Activated CD8-positive, alpha-beta memory T cell treated with anti-CD3 and anti-CD28 coated beads, Interleukin-2, amount 50 U/mL, for 1 hour (primary cell): Measurements from ENCODE around the gene SLC7A8.

ENCODE experiments used
- DNase-seq: peaks from one replicate; pipeline ENCODE4 v3.0.0-alpha.2; 2020; ENCODE audit errors: extremely low read depth

Gene SLC7A8

DNA sequence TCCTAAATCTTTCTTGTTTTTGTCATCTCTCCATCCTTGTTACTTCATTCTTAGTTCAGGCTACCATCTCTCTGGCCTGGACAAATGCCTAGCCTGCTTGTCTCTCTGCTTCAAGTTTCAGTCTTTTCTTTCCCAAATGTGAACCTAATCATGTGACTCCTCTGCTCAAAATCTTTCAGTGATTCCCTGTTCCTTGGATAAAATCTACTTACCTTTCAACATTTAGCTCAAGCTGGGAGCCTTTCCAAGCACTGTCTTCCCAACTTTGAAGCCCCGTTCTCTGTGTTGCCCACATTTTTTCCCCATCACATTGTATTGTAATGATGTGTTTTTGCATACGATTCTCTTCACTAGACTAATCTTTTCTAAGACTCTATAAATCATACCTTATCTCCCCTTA, 24.7 kb downstream of the SLC7A8 start:
- DNase-seq, result no peak

DNA sequence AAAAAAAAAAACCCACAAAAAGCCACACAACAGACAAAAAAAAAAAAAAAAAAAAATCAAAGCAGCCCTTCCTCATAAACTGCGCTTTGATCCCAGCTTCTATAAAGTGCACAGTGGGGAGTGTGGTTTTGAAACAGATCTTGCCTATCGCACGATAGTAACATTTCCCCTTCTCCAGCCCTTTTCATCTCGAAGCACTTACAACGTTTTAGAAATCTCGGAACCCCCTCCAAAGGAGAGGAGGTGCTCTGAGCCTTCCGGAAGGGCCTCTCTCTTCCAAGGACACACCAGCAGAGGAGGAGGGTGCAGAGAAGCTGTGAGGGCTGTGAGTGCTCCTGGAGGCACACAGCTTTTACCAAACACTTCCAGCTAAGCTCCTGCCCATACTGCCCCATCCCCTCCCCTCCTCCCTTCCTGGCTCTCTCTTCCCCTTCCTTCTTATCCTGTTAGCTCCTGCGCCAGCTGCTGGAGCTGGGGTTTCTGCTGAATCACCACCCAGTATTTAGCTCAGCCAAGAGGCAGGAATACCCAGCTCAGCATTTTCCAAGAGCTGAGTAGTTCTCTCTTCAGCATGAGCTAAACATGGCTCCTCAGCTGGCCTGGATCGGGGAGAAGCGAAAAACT, 28.4 kb downstream of the SLC7A8 start:
- DNase-seq, result no peak

DNA sequence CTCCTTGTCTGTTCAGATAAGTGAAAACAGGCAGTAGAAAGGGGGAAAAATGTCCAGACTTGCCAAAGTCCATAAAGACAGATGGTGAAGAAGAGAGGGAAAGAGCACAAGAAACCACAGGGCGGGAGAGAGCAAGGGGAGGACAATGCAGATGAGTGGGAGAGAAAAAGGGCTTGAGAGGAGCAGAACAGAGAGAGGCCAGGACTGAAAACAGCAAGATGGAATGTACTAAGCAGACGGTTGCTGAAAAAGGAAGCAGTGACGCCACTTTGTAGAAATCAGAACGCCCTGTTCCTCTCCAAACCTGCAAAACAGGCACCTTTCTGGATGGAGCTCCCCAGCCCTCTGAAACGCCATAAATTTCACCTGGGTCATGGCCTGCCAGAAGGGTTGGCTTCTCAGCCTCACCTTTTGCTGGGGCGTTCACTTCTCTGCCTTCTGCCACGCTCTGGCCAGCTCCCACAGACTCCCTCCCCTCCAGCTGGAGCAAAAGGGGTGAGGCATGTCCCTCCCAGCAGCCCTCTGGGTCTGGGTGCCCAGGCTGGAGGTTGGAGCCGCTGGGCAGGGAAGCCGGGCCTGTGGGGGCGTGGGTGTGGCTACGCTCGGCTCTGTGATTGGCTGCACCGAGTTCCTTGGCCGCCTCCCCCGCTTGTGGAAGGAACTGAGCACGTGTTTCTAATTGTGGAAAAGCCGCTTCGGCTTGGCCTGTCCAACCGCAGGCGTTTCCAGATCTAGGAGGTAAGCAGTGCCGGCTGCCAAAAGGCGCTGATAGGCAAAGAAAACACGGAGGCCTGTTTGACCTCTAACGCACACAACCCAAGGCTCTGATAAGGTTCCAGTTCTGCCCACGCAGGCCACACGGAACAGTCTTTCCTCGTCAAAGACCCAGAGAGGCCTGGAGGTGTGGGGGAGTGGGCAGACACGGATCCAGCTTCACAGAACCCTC, 29.3 kb downstream of the SLC7A8 start:
- no peak for DNase-seq

DNA sequence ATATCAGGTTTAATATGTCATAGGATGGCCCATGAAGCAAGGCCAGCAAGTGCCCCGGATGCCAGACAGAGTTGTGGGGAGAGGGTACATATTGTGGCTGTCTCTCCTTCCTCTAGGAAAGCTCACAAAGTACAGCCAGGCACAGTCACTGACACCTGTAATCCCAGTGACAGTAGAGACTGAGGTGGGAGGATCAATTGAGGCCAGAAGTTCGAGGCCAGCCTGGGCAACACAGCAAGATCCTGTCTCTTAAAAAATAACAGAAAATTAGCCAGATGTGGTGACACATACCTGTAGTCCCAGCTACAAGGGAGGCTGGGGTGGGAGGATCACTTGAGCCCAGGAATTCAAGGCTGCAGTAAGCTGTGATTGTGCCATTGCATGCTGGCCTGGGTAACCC, 32.1 kb downstream of the SLC7A8 start:
- DNase-seq, result no peak

DNA sequence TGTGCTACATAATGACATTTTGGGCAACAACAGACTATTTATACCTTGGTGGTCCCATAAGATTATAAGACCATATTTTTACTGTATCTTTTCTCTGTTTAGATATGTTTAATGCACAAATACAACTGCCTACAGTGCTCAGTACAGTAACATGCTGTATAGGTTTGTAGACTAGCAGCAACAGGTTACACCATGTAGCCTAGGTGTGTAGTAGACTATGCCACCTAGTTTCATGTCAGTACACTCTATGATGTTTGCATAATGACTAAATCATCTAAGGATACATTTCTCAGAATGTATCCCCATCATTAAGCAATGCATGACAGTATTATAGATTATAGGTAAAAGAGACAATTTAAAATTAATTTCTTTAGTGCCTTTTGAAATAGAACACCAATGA, 33.7 kb downstream of the SLC7A8 start:
- no peak for DNase-seq

DNA sequence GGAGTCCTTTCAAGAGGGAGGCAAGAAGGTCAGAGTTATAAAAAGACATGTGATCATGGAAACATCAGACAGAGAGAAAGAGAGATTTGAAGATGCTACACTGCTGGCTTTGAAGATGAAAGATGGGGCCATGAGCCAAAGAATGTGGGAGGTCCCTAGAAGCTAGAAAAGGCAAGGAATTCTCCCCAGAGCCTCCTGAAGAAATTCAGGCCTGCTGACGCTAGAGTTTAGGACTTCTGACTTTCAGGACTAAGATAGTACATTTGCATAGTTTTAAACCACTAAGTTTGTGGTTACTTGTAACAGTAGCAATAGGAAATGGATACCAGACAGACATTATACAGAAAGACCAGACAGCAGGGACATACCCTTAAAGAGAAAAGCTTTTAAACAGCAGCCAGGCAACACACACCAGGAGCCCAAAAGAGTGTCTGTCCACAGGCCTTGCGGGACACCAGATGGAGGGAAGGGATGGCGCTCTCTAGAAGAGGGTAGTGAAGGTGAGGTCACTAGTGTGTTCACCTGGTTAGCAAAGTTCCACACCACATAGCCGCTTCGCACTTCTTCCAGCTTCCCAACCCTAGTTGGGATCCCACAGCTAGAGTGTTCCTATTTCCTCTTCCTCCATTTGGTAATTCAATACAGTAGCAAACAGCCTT, 34.7 kb downstream of the SLC7A8 start:
- DNase-seq, result no peak

DNA sequence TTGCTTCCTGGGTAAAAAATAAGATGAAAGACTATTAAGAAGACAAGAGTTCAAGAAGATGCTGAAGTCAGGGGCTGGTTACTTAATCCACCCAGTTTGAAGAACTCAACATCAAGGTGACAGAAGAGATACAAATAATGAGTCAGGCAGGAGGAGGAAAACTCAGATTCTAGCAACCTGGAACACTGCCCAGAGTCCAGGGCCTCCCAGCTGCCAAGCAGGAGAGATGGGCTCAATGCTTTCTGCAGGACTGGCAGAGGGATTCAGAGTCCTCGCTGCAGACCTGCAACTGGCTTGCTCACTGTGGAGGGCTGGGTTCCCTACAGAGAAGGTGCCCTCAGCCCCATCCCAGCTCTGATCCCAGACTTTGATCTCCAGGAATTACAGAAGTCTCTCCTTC, 35.8 kb downstream of the SLC7A8 start:
- no peak for DNase-seq

DNA sequence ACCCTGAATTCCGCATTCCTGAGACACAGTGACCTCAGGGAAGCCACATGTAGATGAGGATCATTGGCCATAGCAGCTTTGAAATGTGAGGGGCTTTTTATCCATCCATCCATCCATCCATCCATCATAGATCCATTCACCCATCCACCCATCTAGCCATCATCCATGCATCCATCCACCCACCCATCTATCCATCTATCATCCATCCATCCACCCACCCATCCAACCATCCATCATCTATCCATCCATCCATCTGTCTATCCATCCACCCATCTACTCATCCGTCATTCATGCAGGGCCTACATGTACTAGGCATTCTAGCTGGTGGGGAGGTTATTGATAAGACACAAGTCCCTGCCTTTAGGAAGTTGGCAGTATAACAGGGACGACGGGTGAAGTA, 36.5 kb downstream of the SLC7A8 start:
- DNase-seq, result no peak

DNA sequence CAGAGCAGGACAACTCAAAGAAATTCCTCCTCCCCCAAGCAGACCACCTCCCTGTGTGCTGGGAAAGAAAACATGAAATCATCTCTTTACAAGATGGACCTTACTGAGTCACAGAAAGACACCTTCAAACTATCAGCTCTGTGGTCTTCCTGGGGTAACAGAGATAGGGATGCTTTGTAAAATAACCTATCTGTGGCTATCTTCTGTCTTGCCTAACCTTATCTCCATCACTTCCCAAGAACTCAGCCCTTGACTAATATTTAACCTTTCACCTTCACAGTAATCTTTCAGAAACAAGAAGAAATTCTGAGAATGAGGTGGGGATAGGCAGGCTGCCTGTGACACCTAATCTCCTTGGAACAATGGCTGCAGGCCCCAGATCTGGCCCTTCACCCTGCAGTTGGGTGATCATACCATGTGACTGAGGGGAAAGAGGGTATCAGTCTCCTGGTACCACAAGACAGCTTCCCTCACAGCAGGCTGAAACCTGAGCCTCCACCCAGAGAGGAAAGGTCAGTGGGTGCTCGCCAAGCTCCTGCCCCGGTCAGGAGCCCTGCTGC, 37.0 kb downstream of the SLC7A8 start:
- no peak for DNase-seq

DNA sequence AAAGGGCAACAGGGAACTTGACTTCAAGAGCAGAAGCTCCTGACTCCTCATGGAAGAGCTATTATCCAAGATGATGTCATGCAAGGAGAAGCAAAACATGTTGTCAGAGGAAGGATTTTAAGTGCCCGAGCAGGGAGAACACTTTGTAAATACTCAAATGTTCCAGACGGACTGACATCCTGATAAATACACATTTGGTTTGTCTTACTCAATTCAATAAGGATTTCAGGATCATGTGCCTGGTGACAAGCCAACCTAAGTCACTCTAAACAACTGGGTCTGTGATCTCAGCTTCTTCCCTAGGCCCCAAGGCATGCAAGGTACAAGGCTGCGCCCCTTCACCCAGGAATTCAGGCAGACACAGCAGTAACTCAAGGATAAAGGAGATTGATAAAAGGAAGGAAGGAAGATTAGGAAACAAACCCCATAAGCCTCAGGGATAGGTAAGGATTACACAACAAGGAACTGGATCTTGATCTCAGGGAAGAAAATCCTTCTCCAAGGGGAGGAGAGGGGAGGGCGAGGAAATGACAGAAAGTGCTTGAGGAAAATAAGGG, 37.6 kb downstream of the SLC7A8 start:
- DNase-seq, result no peak

DNA sequence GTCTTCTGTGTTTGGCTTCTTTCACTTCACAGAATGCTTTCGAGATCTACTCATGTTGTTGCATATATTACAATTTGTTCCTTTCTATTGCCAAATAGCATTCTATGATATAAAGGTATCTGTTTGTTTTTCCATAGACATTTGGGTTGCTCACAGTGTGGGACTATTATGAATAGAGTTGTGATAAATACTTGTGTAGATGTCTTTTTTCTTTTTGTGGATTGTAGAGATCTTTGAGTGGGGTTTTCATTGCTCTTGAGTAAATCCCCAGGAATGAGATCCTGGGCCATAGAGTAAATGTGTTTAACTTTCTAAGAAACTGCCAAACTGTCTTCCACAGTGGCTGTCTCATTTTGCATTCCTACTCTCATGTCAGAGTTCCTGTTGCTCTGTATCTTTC, 39.5 kb downstream of the SLC7A8 start:
- no peak for DNase-seq

DNA sequence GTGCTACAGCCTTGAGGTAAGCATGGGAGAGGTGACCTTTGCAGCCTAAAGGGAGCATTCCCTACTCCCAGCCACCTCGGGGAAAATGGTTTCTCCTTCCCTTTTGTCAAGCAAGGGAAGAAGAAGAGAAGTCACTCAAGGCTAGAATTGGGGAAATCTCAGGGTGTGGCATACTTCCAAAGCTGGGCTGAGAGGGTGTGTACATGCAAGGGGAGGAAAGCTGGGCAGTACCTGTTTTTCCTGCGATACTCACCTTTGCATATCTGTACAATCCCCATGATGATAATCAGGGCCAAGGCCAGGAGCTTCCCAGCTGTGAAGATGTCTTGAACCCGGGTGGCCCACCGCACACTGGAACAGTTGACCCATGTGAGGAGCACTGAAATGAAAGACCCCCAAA, 40.6 kb downstream of the SLC7A8 start:
- DNase-seq, result no peak

DNA sequence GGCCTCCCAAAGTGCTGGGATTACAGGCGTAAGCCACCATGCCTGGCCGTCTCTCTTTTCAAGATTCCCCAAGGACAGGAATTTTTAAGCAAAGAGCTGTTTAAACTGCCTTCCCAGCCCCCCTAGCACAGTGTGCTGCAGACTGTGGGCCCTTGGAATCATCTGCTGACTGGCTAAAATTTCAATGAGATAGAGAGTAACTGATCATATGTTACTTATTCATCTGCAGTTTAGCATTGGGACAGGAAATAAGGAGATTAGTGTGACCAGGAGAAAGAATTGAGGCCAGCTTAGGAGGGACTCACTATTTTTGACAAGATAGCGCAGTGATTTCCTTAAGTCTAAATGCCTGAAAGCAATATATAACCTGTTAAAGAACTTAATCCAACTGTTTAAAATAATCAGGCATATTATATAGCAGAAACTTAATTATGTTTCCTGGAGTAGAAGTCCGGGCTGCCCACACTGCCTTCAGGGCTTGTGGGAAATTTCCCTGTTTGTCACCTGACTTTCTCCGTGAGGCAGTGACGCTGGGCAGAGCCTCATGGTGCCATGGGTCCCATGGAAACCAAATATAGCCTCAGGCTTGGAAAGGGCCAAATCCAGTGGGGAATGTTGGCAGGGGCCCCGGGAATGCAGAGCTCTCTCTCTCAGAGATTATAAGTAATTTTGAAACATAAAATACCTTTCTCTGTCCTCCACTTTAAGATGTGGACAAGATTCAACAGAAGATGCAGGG, 41.6 kb downstream of the SLC7A8 start:
- DNase-seq, result no peak

DNA sequence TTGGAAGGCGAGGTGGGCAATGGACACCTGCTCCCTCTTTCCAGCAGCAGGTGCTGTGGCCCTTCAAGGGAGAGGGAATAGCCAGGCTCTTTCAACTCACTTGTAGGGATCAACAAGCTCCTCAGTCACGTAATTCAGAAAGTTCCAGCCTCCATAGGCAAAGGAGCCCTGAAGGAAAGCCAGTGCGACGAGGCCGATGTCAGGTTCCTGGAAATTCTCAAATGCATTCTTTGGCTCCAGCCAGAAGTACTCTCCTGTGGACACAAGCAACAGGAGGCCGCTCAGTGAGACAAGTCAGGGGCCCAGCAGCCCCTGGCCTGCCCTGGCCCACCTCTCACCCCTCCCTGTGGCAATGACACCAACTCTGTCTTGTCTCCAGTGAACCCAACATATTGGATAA, 43.1 kb downstream of the SLC7A8 start:
- DNase-seq, result no peak

DNA sequence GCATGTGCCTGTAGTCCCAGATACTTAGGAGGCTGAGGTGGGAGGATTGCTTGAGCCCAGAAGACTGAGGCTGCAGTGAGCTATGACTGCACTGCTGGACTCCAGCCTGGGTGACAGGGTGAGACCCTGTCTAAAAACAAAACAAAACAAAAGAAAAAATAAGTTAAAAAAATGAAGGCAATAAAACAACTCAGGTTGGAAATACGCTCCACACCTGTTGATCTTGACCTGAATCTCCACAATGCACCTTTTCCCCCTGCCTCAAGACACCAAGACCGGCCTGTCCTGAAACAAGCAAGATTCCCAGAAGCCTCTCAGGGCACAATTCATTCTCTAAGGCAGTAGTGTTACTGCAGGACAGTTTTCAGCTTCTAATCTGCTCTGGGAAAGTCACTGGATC, 43.6 kb downstream of the SLC7A8 start:
- DNase-seq, result no peak

DNA sequence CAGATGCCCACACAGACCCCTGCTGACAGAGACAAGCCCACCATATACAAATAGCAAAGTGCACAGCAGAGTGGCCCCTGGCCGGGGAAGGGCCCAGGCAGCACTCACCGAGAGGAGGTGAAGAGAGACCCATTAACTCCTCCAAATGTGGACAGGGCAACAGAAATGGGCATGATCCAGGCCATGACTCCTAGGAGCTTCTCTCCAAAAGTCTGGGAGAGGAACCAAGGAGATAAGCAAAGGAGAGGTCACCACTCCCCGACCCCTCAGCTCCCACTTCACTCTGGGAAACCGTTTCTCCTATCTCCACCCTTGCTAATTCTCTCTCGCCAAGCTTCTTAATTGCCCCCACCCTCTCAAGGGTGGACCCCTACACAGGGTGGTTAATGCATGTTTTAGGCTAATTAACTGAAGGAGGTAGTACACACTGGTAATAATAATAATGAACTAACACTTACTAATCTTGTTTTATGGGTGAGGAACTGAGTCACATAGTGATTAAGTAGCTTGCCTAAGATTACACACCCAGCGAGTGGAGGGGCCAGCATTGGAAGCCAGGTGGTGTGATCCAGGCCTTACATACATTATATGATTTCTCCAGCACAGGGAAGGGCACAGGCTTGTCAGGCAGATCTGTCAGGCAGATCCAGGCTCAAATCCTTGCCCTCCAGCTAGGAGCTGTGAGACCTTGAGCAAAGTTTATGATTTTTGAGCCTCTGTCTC, 45.5 kb downstream of the SLC7A8 start:
- DNase-seq, result no peak

DNA sequence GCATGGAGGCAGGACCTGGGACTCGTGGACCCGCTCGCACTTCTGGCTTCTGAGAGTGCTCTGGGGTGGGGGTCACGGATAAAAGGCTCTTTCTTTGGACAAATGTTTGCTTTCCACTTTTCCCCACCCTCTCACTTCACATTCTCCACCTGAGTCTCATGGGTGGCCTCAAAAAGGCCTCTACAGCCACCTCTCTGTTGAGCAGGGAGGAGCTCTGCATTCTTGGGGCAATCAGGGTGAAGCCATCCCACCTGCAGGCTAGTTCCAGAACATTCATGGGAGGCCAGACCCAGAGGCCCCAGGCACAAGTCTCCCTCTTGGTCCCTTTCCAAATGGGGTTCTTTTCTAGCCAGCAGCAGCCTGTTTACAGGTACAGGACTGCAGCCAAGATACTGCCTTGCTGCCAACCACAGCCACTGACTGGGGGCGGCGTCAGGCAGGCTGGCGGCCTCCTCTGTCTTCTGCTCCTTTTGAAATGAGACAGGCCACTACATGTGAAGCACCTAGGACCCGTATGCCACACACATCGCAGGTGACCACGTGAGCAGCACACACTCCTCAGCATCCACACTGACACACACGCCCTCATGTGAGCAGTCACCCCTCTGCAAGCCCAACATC, 46.2 kb downstream of the SLC7A8 start:
- no peak for DNase-seq

DNA sequence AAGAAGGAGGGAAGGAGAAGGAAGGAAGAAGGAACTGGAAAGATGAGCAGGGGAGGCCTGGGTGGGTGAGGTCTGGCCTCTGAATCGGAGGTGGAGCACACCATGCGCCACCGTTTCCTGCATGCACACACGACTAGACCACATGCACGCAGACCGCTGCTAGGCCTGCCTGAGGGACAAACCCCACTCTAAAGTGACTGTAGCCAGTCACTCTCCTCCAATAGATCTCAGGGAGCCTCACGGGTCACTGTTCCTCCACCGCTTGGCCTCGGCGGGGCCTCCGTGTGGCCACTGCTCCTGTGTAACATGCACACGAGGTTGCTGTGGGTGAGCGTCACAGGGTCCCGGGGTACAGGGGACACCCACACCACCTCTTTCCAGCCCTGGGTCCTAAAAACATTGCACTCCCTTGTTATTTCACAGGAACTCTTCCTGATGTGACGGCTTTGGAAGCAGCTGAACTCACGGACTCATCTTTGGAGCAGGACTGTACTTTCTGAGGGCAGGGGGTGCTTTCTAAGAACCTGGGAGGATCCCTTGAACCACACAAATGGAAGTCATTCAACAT, 46.8 kb downstream of the SLC7A8 start:
- DNase-seq, result no peak

DNA sequence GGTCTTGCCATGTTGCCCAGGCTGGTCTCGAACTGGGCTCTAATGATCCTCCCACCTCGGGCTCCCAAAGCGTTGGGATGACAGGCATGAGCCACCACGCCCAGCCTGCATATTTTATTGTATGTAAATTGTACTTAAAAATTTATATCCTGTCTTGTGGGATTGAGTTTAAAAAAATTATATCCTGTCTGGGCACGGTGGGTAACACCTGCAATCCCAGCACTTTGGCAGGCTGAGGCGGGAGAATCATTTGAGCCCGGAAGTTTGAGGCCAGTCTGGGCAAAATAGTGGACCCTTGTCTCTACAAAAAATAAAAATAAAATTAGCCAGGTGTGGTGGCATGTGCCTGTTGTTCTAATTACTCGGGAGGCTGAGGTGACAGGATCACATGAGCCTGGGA, 50.5 kb downstream of the SLC7A8 start:
- DNase-seq, result no peak

DNA sequence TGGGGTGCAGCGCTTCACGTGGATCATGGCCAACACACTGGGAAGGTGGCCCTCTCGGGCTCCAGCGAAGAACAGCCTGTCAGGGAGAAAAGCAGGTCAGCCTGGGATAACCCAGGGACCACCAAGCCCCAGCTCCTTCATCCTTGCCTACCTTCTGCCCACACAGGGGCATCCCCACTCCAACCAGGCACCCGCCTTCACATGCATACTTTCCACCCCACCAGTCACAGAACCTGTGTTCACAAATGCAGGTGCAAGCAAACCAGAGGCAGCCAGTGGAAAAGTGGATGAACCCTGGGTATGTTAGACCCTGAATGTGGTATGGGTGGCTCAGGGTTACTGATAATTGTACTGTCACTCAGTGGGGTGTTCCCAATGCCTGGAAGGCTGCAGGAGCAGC, 52.0 kb downstream of the SLC7A8 start:
- no peak for DNase-seq
